Endothelial cell of umbilical vein (primary cell): ENCODE data around the gene GPR150.

Experiments
- EZH2 ChIP-seq: IDR thresholded peaks from 2 replicates; pipeline ENCODE4 v1.6.1; 2012; ENCODE audit warnings: borderline replicate concordance, low read depth, mild to moderate bottlenecking, moderate library complexity, low read length, inconsistent platforms; ENCODE audit not compliant: severe bottlenecking
- FOS ChIP-seq: IDR thresholded peaks from 2 replicates; pipeline ENCODE4 v1.6.1; 2011; ENCODE audit warnings: mild to moderate bottlenecking, low read length, moderate library complexity, borderline replicate concordance; ENCODE audit not compliant: insufficient read depth
- JUN ChIP-seq: IDR thresholded peaks from 2 replicates; pipeline ENCODE4 v1.6.1; 2011; ENCODE audit warnings: borderline replicate concordance, low read depth; ENCODE audit not compliant: insufficient read length, insufficient read depth
- POLR2A ChIP-seq: IDR thresholded peaks from 2 replicates; pipeline ENCODE4 v1.6.1; 2012; ENCODE audit warnings: low read depth, mild to moderate bottlenecking, control low read depth, low read length
- POLR2AphosphoS5 ChIP-seq: IDR thresholded peaks from 2 replicates; pipeline ENCODE4 v1.6.1; 2012; ENCODE audit warnings: low read depth, mild to moderate bottlenecking, control low read depth, low read length, moderate library complexity; ENCODE audit not compliant: insufficient read depth
- TF ChIP-seq, protein P1 (sequence below), 2 donors: IDR thresholded peaks; 1 replicate in 1 of 2; 2 replicates in 1 of 2; pipeline ENCODE4 v1.5.1; 2011; ENCODE audit warnings: low read length in 2 of 2, mild to moderate bottlenecking in 2 of 2, moderate library complexity in 2 of 2, control low read depth in 1 of 2, inconsistent platforms in 1 of 2, low read depth in 1 of 2; ENCODE audit not compliant: insufficient read depth in 1 of 2; ENCODE audit errors: extremely low read depth in 1 of 2
- TF ChIP-seq, protein P2 (sequence below): IDR thresholded peaks from 2 replicates; pipeline ENCODE4 v1.6.1; 2011; ENCODE audit not compliant: insufficient read depth, insufficient read length

DNA sequence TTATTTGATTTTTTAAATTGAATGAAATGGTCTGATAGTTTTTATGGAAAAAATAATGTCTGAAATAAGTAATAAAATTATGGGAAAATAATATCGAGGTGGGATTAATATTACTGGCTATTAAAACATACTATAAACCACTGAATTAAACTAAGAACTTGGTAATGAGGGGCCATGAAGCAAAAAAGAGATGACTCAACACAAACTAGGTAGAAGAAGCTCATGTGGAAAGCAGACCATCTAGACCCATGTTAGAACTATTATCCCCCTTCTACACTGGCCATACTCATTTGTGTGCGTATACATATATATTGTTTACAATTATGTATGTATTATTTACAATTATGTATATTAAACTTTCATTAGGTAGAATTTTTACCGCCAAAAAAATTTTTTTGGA is 8.5 kb upstream of the GPR150 start:
- TF ChIP-seq POLR2A (no peak), EZH2 (no peak), POLR2AphosphoS5 (no peak), JUN (no peak), FOS (no peak)
- TF ChIP-seq, protein P1, sequence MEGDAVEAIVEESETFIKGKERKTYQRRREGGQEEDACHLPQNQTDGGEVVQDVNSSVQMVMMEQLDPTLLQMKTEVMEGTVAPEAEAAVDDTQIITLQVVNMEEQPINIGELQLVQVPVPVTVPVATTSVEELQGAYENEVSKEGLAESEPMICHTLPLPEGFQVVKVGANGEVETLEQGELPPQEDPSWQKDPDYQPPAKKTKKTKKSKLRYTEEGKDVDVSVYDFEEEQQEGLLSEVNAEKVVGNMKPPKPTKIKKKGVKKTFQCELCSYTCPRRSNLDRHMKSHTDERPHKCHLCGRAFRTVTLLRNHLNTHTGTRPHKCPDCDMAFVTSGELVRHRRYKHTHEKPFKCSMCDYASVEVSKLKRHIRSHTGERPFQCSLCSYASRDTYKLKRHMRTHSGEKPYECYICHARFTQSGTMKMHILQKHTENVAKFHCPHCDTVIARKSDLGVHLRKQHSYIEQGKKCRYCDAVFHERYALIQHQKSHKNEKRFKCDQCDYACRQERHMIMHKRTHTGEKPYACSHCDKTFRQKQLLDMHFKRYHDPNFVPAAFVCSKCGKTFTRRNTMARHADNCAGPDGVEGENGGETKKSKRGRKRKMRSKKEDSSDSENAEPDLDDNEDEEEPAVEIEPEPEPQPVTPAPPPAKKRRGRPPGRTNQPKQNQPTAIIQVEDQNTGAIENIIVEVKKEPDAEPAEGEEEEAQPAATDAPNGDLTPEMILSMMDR (IDR thresholded peaks at IDR 0.05; ENCODE audit: extremely low read depth in 1 of 2, insufficient read depth in 1 of 2, low read depth in 1 of 2, low read length in 2 of 2): no peak
- TF ChIP-seq, protein P2, sequence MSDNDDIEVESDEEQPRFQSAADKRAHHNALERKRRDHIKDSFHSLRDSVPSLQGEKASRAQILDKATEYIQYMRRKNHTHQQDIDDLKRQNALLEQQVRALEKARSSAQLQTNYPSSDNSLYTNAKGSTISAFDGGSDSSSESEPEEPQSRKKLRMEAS: no peak
